ENCODE measurements around the gene TBX10. TPM values are rescaled to one million over a fixed set of nuclear protein-coding genes. Genes with fewer than 3 reads are reported as not detected.

The TBX10 gene
- total and polyA plus RNA-seq, 4 experiments from 2014 or later = not detected

DNA sequence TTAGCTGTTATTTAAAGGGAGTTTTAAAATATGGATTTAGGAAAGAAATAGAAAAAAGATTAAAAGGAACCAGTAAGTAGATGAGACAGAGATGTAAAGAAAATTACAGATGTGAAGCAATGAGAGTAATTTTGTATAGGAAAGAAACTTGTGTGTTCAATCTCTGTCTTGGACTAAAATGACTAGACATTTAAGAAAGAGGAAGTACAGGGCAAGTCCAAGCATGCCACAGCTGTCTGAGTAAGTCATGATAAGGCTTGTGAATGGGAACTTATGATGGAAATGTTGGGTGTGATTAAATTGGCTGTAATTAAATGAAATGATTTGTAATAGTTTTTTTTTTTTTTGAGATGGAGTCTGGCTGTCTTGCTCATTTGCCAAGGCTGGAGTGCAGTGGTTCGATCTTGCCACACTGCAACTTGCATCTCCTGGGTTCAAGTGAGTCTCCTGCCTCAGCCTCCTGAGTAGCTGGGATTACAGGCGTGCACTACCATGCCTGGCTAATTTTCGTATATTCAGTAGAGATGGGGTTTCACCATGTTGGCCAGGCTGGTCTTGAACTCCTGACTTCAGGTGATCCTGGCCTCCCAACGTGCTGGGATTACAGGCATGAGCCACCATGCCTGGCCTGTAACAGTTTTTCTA lies 16.8 kb upstream of the TBX10 start:
- Mint-ChIP-seq H3K9me3 (no peaks in the 10 kb centered on the region), H3K36me3 (no peaks in the 10 kb centered on the region), H3K27ac (no peak overlapping the region), H3K4me1 (peaks cover 0 to 10% (median 4%) of the 10 kb centered on the region in 4 donors), H3K4me3 (no peak overlapping the region), H3K27me3 (no peaks in the 10 kb centered on the region)
- H3K4me3 ChIP-seq (ENCODE audit: low read length in 2 of 2) = no peak overlapping the region
- ChIA-PET POLR2A (ENCODE audit: partially characterized antibody) (interaction anchor here (1.4 to 5.5 kb wide), 2 partner anchors 8 to 27 kb away, joined by 3 to 33 read pairs; partner anchors contain the start of gene NUDT8), CTCF (ENCODE audit: partially characterized antibody) (interaction anchor here (0.6 to 3.8 kb wide), 6 partner anchors 8 to 42 kb away, joined by 3 to 67 read pairs (median 11); partner anchors contain the start of genes NUDT8 and TBX10)
- H3K4me1 ChIP-seq (ENCODE audit: insufficient read depth, low read length) = peaks cover 6% of the 10 kb centered on the region
- H3K27me3 ChIP-seq (ENCODE audit: insufficient read depth, low read length) = no peaks in the 10 kb centered on the region
- H3K27ac ChIP-seq (ENCODE audit: low read depth, low read length) = no peak overlapping the region
- no peaks in the 10 kb centered on the region for H3K9me3 ChIP-seq (ENCODE audit: control insufficient read depth in 1 of 2, low read length in 2 of 2)
- no peak for DNase-seq
- intact Hi-C loops (cut with micrococcal nuclease) = no loop called here
- no peaks in the 10 kb centered on the region for H3K36me3 ChIP-seq (ENCODE audit: insufficient read depth, low read length)

DNA sequence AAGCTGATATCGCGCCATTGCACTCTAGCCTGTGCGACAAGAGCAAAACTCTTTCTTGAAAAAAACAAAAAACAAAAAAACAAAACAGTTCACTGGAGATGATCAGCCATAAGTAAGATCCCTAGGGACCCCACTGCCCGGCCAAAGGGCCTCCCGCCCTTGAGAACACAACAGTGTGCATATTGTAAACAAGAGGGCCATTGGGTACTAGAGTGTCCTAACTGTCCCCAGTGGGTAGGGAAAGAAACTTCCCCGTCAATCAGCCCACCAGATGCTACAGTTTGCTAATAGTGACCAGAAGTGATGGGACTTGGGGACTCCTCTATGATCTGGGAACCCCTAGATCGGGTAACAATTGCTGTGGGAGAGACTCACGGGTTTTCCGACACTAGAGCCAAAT lies 14.7 kb upstream of the TBX10 start:
- no peak for DNase-seq
- no peaks in the 10 kb centered on the region for H3K9me3 ChIP-seq (ENCODE audit: control insufficient read depth in 1 of 2, low read length in 2 of 2)
- no peak overlapping the region for H3K27ac ChIP-seq (ENCODE audit: low read depth, low read length)
- CTCF ChIA-PET (ENCODE audit: partially characterized antibody) = no interaction called here
- Mint-ChIP-seq H3K27me3 (no peaks in the 10 kb centered on the region), H3K36me3 (peaks cover 0 to 4% of the 10 kb centered on the region in 2 donors), H3K27ac (no peak overlapping the region), H3K4me1 (peaks cover 15 to 17% (median 17%) of the 10 kb centered on the region in 4 donors), H3K9me3 (no peaks in the 10 kb centered on the region), H3K4me3 (no peak overlapping the region)
- no peaks in the 10 kb centered on the region for H3K36me3 ChIP-seq (ENCODE audit: insufficient read depth, low read length)
- no peak overlapping the region for H3K4me3 ChIP-seq (ENCODE audit: low read length in 2 of 2)
- H3K27me3 ChIP-seq (ENCODE audit: insufficient read depth, low read length) = no peaks in the 10 kb centered on the region
- POLR2A ChIA-PET (ENCODE audit: partially characterized antibody) = no interaction called here
- intact Hi-C loops (cut with micrococcal nuclease) = no loop called here
- peaks cover 18% of the 10 kb centered on the region for H3K4me1 ChIP-seq (ENCODE audit: insufficient read depth, low read length)

- H3K27me3 Mint-ChIP-seq = no peaks in the 10 kb centered on the region
- no peak overlapping the region for H3K4me3 Mint-ChIP-seq
- H3K4me1 Mint-ChIP-seq = peaks cover 15 to 23% (median 19%) of the 10 kb centered on the region in 4 donors
- H3K27ac Mint-ChIP-seq = no peak overlapping the region
- no peaks in the 10 kb centered on the region for H3K27me3 ChIP-seq (ENCODE audit: insufficient read depth, low read length)
- no peaks in the 10 kb centered on the region for H3K9me3 Mint-ChIP-seq
- H3K36me3 Mint-ChIP-seq = peaks cover 0 to 4% of the 10 kb centered on the region in 2 donors
- no peak overlapping the region for H3K27ac ChIP-seq (ENCODE audit: low read depth, low read length)
- peaks cover 23% of the 10 kb centered on the region for H3K4me1 ChIP-seq (ENCODE audit: insufficient read depth, low read length)
- no peak for DNase-seq
- no peaks in the 10 kb centered on the region for H3K9me3 ChIP-seq (ENCODE audit: control insufficient read depth in 1 of 2, low read length in 2 of 2)
- no peaks in the 10 kb centered on the region for H3K36me3 ChIP-seq (ENCODE audit: insufficient read depth, low read length)
- intact Hi-C loops (cut with micrococcal nuclease) = no loop called here
- CTCF ChIA-PET (ENCODE audit: partially characterized antibody) = interaction anchor here (2.0 kb wide), 1 partner anchor 9 kb away, joined by 4 read pairs; no protein-coding TSS in a partner anchor
- H3K4me3 ChIP-seq (ENCODE audit: low read length in 2 of 2) = no peak overlapping the region
- POLR2A ChIA-PET (ENCODE audit: partially characterized antibody) = interaction anchor here (4.7 kb wide), 1 partner anchor 23 kb away, joined by 34 read pairs; the partner anchor contains the start of gene NUDT8
Observed at GRCh38 chr11:67652965-67653845, 13.6 kb upstream of the TBX10 start.

DNA sequence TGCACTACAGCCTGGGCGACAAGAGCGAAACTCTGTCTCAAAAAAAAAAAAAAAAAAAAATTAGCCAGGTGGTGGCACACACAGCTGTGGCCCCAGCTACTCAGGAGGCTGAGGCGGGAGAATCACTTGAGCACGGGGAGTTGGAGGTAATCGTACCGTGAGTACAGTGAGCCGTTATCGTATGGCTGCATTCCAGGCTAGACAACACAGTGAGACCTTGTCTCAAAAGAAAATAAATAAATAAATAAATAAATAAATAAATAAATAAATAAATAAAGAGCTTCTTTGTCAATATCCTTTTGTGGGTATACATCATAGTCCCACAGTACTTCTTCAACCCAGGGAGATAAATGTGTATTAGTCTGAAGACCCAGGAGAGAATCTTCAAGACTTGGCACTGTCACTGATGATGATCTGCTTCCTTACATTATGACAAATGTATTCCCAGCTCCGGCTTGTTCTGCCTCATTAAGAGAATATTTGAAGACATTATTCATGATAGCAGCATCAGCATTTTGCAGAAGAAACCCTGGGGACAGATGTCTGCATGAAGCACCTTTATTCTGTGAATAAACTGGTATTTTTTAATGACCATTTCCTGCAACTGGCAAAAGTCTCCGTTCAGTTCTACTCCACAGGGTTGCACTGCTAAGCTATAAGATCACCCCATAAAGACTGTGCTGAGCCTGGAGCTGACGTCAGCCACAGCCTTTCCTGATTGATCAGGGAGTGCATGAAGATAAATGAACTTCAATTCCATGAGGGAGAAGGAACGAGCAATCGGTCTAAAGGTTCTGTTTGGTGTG lies 12.6 kb upstream of the TBX10 start:
- Mint-ChIP-seq H3K27ac (peak overlapping the region in 2 of 7 donors; percentile 43 to 63), H3K9me3 (no peaks in the 10 kb centered on the region), H3K27me3 (no peaks in the 10 kb centered on the region), H3K36me3 (peaks cover 0 to 4% of the 10 kb centered on the region in 2 donors), H3K4me3 (no peak overlapping the region), H3K4me1 (peaks cover 14 to 28% (median 21%) of the 10 kb centered on the region in 4 donors)
- Histone ChIP-seq H3K4me3 (ENCODE audit: low read length in 2 of 2) (no peak overlapping the region), H3K4me1 (ENCODE audit: insufficient read depth, low read length) (peaks cover 28% of the 10 kb centered on the region), H3K27ac (ENCODE audit: low read depth, low read length) (no peak overlapping the region), H3K36me3 (ENCODE audit: insufficient read depth, low read length) (no peaks in the 10 kb centered on the region), H3K9me3 (ENCODE audit: control insufficient read depth in 1 of 2, low read length in 2 of 2) (no peaks in the 10 kb centered on the region), H3K27me3 (ENCODE audit: insufficient read depth, low read length) (no peaks in the 10 kb centered on the region)
- POLR2A ChIA-PET (ENCODE audit: partially characterized antibody) = interaction anchor here (1.3 to 4.7 kb wide), 3 partner anchors 22 to 299 kb away, joined by 3 to 34 read pairs (median 7); partner anchors contain the start of genes NUDT8 and POLD4
- CTCF ChIA-PET (ENCODE audit: partially characterized antibody) = interaction anchor here (1.5 to 2.1 kb wide), 3 partner anchors 9 to 22 kb away, joined by 3 to 7 read pairs (median 4); partner anchors contain the start of gene NUDT8
- intact Hi-C loops (cut with micrococcal nuclease) = no loop called here
- DNase-seq = no peak

GRCh38 chr11:67649634-67650510 lies 10.3 kb upstream of the TBX10 start:
- H3K9me3 Mint-ChIP-seq = no peaks in the 10 kb centered on the region
- H3K4me3 ChIP-seq (ENCODE audit: low read length in 2 of 2) = peak overlapping the region in 1 of 2 donors; percentile 61
- H3K4me1 Mint-ChIP-seq = peaks cover 20 to 44% (median 34%) of the 10 kb centered on the region in 4 donors
- H3K36me3 ChIP-seq (ENCODE audit: insufficient read depth, low read length) = no peaks in the 10 kb centered on the region
- H3K4me1 ChIP-seq (ENCODE audit: insufficient read depth, low read length) = peaks cover 35% of the 10 kb centered on the region
- H3K27me3 ChIP-seq (ENCODE audit: insufficient read depth, low read length) = no peaks in the 10 kb centered on the region
- H3K27me3 Mint-ChIP-seq = no peaks in the 10 kb centered on the region
- POLR2A ChIA-PET (ENCODE audit: partially characterized antibody) = interaction anchor here (1.0 to 4.7 kb wide), 4 partner anchors 15 to 36 kb away, joined by 3 to 34 read pairs (median 6); partner anchors contain the start of gene NUDT8
- H3K27ac ChIP-seq (ENCODE audit: low read depth, low read length) = peak overlapping the region; percentile 72
- H3K4me3 Mint-ChIP-seq = peak overlapping the region; percentile 90 to 96 (median 95)
- peak overlapping the region; percentile 93 to 97 (median 96) for H3K27ac Mint-ChIP-seq
- H3K36me3 Mint-ChIP-seq = peaks cover 0 to 4% of the 10 kb centered on the region in 2 donors
- no peak for DNase-seq
- CTCF ChIA-PET (ENCODE audit: partially characterized antibody) = interaction anchor here (0.7 to 1.9 kb wide), 4 partner anchors 9 to 66 kb away, joined by 3 to 6 read pairs (median 3); partner anchors contain the start of gene GSTP1
- no peaks in the 10 kb centered on the region for H3K9me3 ChIP-seq (ENCODE audit: control insufficient read depth in 1 of 2, low read length in 2 of 2)
- intact Hi-C loops (cut with micrococcal nuclease) = no loop called here
